GM08714 (cell line): ENCODE measurements around the gene CNPPD1.

ENCODE experiments used
- H3K4me3 ChIP-seq: fragments of 200-500 bp; sonication (Bioruptor generic); 2 replicates; pipeline ENCODE4 v1.5.1; 2014; ENCODE audit warnings: mild to moderate bottlenecking, low read length, inconsistent platforms
- ZNF274 ChIP-seq: IDR thresholded peaks from 2 replicates; pipeline ENCODE4 v1.6.1; 2012; ENCODE audit warnings: mild to moderate bottlenecking, low read depth, low read length

CNPPD1 gene

DNA sequence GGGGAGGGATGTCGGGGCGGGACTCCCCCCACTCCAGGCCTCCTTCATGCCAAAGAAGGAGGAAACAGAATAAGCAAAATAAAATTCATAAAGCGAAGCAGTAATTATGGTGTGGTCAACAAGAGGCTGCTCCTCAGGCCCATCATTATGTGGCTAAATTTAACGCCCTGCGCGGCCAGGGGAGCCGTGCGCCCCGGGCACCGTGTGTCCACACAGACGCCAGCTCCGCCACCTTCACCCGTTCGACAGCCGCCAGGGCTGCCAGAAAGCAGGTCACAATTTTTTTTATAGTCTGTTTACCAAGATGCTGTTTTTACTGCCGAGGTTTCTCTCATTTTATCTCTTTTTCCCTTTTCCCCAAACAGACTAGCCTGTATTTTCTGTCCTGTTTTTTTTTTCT lies 47.1 kb downstream of the CNPPD1 start:
- H3K4me3 ChIP-seq: no peak overlapping the region
- TF ChIP-seq ZNF274: no peak

DNA sequence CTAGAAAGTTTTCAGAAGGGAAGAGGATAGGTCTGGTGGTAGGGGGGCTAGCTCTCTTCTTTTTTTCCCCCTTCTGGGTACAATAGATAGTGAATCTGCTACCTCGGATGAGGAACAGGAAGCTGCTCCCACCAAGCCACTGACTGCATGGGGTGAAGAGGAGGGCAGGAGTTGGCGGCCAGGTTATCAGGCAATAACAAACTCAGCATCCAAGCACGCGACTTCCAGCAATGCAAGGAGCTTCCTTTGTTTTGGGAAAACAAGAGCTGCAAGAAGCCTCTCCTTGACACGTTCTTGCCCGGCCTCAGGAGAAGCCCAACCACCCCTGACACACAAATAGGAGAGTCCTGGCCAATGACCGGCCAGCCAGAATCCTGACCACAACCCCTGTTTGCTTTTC lies 48.3 kb downstream of the CNPPD1 start:
- H3K4me3 ChIP-seq: no peak overlapping the region
- TF ChIP-seq ZNF274: no peak

DNA sequence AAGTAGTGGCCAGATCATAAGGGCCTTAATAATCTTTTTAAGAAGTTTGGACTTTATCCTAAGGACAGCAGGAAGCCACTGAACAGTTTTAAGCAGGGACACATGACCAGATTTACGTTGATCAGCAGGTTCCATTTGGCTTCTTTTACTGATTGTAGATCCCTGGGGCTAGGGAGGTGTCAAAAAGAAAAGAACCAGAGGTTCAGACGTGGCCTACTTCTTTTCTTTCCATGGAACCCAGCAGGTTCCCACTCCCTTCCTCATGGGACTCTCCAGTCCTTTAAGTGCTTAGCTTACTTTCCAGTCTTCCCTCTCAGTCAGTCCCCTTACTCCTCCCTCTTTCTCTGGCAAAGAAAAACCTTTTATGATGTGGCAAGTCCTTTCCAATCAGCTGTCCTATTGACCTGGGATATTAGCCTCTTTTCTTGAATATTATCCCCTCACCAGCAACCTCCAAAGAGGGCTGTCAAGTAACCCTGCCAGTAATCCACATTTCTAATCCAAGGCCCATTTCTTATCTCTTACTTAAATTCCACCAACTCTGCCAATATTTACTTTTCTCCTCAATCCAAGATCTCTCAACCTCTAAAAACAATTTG lies 49.6 kb downstream of the CNPPD1 start:
- no peak for TF ChIP-seq ZNF274
- no peak overlapping the region for H3K4me3 ChIP-seq

DNA sequence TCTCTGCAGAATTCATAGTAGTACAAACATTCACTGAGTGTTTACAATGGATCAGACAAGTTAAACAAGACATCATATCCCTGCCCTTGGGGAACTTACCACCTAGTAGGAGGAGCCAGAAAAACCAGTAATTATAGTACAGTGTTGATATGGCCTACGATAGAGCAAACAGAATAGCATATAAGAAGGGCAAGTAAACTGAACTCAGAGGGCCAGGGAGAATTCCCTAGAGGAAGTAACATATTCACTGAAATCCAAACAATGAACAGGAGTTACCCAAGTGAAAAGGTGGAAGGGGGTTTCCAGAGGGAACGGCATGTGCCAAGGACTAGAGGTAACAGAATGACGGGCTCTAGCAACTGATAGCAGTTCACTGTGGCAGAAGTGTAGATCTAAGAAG lies 50.2 kb downstream of the CNPPD1 start:
- no peak for TF ChIP-seq ZNF274

DNA sequence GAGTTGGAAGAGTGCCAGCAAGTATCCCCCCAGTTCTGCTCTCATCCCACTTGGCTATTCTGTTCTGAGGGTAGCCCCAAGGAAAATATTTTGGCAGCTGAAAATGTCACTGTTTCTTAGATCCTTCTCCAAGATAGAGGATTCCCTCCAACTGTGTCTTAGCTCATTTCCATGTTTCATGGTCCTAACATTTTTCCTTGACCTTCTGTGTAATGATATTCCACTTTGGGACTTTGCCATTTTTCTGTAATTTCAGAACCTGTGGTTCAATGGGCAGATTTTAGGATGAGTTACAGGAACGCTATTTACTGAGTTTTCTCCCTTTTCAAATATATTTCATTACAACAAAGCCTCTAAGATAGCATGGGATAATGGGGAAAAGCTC lies 50.8 kb downstream of the CNPPD1 start:
- TF ChIP-seq ZNF274: no peak

More for the DNA sequence above, 50.2 kb downstream of the CNPPD1 start:
- no peak overlapping the region for H3K4me3 ChIP-seq

DNA sequence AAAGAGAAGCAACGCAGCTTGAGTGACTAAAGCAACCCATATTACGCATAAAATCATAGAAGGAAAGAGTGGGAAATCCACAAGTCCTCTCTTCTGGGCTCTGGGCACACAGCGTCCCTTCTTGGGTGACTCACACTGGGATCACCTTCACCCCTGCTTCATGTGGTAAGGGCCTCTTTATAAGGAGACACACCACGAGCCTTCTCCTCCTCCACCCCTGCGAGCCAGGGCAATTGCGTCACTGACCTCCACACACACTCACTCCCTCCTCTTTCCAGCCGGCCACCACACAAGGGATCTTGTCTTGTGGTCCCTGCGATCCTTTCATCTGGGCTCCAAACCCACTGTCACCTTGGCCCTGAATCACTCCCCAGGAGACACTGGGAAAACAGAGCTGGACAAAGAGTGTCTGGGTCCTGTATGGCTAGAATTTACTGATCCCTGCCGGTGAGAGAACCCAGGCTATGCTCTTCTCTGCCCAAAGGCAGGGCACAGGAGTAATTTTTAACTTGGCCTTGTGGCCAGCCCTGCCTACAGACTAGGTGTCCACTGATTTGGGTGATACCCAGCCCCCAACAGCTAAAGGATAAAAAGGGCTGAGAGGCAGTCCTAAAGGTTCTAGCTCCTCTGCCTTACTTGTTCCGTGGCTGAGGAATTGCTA lies 51.4 kb downstream of the CNPPD1 start:
- no peak overlapping the region for H3K4me3 ChIP-seq
- no peak for TF ChIP-seq ZNF274

More for the DNA sequence above, 50.8 kb downstream of the CNPPD1 start:
- no peak overlapping the region for H3K4me3 ChIP-seq

DNA sequence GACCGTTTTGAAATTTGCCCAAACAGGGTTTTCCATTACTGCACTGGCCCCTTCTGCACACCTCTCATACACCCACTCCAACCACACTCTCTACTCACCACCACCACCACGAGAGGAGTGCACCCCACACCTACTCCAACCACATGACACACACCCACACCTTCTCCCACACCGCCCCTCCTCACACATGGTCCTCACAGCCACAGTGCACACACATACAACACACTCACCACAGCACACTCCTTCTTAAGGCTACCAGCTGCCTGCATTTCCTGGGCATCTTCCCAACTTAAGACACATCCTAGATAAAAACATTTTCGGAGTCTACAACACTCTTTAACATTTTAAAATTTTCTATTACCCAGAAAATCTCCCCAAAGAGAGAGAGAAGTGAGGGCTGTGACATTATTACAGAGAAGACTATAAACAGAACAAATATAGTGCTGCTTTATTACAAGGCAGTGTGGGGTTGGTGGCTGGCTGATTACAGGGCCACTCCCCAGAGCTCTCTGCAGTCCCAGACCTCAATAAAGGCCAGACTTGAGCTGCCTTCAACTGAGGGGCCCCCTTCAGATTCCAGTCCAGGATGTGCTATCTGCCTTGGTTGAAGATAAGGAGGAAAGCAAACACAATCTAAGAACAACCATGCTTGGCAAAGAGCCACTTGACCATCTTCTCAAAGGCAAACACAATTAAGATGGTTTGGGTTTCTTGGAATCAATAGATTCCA lies 52.2 kb downstream of the CNPPD1 start:
- H3K4me3 ChIP-seq: no peak overlapping the region
- no peak for TF ChIP-seq ZNF274

DNA sequence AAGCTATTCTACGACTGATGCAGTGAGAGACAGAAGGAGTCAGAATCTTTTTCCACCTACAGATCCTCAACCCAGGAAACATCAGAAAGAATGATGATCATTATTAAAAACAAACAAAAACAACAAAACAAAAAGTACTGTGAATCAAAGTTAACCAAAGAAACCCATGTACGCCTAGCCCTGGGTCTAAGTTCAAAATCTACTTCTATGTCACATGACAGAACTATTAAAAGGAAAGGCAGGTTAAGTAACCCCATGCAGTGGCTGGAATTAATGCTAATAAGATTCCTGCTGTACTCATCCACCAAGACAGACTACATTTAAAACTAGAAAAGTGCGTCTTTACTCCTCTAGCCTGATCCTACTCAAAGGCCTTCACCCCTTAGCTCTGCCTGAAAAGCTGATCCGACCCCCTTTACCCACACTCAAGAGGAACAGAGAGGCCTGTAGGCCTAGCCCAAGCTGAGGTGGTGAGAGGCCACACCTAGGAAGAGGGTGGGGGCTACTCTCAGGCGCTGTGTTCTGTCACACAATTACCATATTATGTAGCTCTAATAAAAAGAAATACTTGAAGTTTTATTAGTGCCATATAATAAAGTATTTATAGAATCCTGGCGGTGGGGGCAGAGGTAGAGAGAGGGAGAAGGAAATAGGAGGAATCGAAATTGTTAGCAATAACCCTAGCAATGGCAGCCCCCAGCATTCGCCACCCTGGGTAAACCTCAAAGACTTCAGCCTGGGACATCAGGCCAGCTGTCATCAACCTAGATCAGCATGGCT lies 53.2 kb downstream of the CNPPD1 start:
- TF ChIP-seq ZNF274: no peak
- no peak overlapping the region for H3K4me3 ChIP-seq

DNA sequence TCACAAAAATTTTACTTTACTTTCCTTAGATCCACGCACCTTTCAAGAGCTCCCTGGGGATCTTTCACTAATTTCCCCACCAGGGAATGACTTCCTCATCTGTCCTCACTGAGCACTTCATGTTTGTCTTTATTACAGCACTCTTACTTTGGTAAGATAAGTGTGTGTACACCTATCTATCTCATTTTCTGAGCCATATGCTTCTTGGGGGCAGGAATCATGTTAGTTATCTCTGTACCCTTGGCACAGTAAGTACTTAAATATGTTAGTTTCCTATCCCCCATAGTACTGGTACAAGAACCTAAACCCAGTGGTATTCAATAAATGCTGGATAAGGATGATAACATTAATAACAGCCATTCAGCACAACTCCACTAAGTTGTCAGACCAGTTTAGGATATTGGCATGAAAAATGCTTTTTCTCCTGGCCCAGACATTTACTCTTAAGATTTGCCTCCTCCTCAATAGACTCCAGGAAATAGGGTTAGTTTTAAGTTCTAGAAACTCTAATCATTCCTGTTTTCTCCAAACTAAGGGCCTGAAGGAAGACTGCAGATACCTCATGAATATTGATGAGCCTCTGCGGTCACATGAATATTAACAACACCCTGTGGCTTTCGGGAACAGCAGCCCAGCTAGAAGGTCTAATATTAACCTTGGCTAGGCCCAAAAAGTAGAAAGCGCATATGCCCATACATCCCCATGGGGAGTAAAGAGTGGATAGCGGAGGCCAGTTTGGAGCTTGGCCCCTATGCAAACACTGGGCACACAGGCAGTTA lies 54.3 kb downstream of the CNPPD1 start:
- no peak for TF ChIP-seq ZNF274
- no peak overlapping the region for H3K4me3 ChIP-seq
